SU-DHL-6 (cell line): ENCODE results near the gene SKOR1.

Source experiments
- EZH2phosphoT487 ChIP-seq: fragments of 200-600 bp; sonication (generic), shearing (Covaris generic); conservative IDR thresholded peaks from 2 replicates; pipeline ENCODE4 v1.6.1; 2018; ENCODE audit warnings: mild to moderate bottlenecking, antibody characterized with exemption, low read length, moderate library complexity, mixed read lengths
- TF ChIP-seq, protein P1 (sequence below): fragments of 200-600 bp; sonication (generic); IDR thresholded peaks from one replicate; pipeline ENCODE4 v1.5.1; 2017; ENCODE audit warnings: antibody characterized with exemption, mild to moderate bottlenecking, low read length, moderate library complexity; ENCODE audit not compliant: insufficient read depth, poor library complexity, severe bottlenecking

DNA sequence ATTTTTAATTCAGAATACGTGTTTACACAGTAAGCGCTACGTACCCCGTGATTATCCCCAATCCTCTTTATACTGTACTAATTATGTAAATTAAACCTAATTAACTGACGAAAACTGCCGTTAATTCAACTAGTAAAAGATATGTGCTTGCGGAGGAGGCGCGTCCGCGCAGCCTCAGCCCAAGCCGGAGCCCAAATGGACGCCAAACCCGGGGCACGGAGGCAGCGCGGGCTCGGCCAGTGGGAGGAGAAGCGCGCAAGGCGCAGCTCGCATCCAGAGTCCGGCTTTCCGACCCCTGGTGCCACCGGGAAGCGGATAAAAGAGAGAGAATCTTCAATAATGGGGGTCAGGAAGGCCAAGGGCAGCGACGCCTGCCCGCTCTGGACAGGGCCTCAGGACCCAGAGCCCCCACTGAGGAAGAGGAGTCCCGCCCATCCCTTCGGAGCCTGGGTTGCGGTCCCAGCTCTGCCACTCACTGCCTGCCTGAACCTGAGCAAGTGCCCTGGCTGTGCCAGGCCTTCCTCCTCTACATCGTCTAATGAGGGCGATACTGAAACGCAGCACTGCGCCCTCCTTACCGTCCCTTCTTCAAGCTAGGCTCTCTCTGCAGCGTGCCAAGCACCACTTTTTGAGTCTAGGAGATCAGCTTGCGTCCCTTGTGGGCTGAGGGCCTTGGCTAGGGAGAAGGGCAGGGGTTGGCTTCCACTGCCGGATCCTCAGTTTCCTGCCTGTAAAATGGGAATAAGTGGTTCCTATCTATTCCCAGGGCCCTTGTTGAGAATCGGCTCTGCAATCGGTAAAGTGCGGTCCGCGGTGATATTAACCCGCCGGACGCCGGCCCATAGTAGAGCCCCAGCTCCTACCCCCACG is 5.0 kb upstream of the SKOR1 start:
- TF ChIP-seq, protein P1, sequence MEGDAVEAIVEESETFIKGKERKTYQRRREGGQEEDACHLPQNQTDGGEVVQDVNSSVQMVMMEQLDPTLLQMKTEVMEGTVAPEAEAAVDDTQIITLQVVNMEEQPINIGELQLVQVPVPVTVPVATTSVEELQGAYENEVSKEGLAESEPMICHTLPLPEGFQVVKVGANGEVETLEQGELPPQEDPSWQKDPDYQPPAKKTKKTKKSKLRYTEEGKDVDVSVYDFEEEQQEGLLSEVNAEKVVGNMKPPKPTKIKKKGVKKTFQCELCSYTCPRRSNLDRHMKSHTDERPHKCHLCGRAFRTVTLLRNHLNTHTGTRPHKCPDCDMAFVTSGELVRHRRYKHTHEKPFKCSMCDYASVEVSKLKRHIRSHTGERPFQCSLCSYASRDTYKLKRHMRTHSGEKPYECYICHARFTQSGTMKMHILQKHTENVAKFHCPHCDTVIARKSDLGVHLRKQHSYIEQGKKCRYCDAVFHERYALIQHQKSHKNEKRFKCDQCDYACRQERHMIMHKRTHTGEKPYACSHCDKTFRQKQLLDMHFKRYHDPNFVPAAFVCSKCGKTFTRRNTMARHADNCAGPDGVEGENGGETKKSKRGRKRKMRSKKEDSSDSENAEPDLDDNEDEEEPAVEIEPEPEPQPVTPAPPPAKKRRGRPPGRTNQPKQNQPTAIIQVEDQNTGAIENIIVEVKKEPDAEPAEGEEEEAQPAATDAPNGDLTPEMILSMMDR: no peak
- no peak for TF ChIP-seq EZH2phosphoT487
